ENCODE measurements around the gene ASB15.

GRCh38 chr7:123650595-123650994 is 49.0 kb downstream of the ASB15 start:
- TF ChIP-seq CTCF (IDR thresholded peaks at IDR 0.05 in 8 of 11, conservative IDR thresholded peaks at IDR 0.05 in 3 of 11) (no peak), POLR2AphosphoS5 (IDR thresholded peaks at IDR 0.05) (no peak), POLR2A (IDR thresholded peaks at IDR 0.05) (no peak)

All from spleen (tissue), 7 donors.